Measurements from ENCODE around the gene RIPK1. TPM values are rescaled to one million over a fixed set of nuclear protein-coding genes. Genes with fewer than 3 reads are reported as not detected.

The RIPK1 gene
- total RNA-seq, 1 donor from 2014 or later, result 4.9 TPM

DNA sequence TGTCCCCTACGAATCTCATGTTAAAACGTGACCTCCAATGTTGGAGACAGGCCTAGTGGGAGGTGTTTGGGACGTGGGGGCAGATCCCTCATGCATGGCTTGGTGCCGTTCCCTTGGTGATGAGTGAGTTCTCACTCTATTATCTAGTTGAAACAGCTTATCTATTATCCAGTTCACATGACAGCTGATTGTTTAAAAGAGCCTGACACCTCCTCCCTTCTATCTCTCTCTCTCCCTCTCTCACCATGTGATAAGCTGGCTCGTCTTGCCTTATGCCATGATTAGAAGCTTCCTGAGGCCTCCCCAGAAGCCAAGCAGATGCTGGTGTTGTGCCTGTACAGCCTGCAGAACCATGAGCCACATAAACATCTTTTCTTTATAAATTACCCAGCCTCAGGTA, 32.9 kb upstream of the RIPK1 start:
- Histone ChIP-seq H3K9me3 (ENCODE audit: low read depth) (no peaks in the 10 kb centered on the region), H3K27me3 (no peaks in the 10 kb centered on the region), H2AFZ (replicated peaks) (no peak overlapping the region), H4K20me1 (ENCODE audit: low read depth) (no peaks in the 10 kb centered on the region), H3K79me2 (ENCODE audit: low read depth) (no peaks in the 10 kb centered on the region), H3K27ac (no peak overlapping the region), H3F3A (ENCODE audit: low read depth) (peaks cover 18% of the 10 kb centered on the region), H3K9ac (no peak overlapping the region), H3K4me2 (no peak overlapping the region), H3K4me1 (peaks cover 39% of the 10 kb centered on the region), H3K4me3 (no peak overlapping the region), H3K36me3 (no peaks in the 10 kb centered on the region)
- Mint-ChIP-seq H3K36me3 (no peaks in the 10 kb centered on the region), H3K27ac (no peak overlapping the region), H3K27me3 (ENCODE audit: insufficient read depth, low read depth) (peaks cover 8% of the 10 kb centered on the region), H3K4me3 (no peak overlapping the region), H3K9me3 (peaks cover 11% of the 10 kb centered on the region), H3K4me1 (peaks cover 16% of the 10 kb centered on the region)
- DNase-seq (ENCODE audit: low spot score), result no peak
- no peak for TF ChIP-seq EZH2phosphoT487 (IDR thresholded peaks at IDR 0.05)
- TF ChIP-seq EZH2 (IDR thresholded peaks at IDR 0.05), result no peak

DNA sequence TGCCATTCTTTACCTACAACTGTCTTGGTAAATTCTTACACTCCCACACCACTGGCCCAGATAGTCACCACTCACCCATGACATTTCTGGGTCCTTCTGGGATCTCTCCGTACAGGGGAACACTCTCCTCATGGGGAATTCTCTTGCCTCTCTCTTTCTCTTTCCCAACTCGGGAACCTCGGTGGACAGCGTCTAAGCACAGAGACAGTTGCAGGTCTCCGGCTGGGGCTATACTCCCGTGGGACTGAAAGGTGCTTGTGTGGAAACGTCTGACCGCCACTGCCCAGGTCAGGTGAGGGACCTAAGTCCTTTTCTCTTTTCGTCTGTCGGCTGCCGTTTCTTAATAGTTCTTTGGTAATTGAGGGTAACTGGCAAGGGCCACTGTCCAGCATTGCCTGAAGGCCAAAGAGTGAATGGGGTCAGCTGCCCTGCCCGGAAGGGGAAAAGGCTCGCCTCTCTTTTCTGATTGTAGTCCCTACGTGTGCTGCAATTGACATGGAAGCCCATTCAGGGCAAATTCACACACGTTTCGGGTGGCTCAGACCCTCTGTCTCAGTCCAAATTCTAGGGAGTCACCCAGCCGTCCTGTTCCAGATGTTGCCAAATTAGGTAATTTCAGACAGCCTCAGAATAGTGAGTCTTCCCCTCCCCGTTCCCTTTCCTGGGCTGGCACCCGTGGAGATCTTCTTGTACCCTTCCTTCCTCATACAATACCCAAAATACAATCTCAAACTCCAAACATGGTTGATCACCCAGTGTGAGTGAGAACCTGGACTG, 31.2 kb upstream of the RIPK1 start:
- Histone ChIP-seq H3F3A (ENCODE audit: low read depth) (peaks cover 30% of the 10 kb centered on the region), H3K27ac (no peak overlapping the region), H3K9ac (no peak overlapping the region), H3K4me1 (peaks cover 53% of the 10 kb centered on the region), H2AFZ (replicated peaks) (no peak overlapping the region), H4K20me1 (ENCODE audit: low read depth) (no peaks in the 10 kb centered on the region), H3K27me3 (no peaks in the 10 kb centered on the region), H3K9me3 (ENCODE audit: low read depth) (no peaks in the 10 kb centered on the region), H3K4me2 (peak overlapping the region; percentile 34), H3K79me2 (ENCODE audit: low read depth) (no peaks in the 10 kb centered on the region), H3K4me3 (no peak overlapping the region), H3K36me3 (no peaks in the 10 kb centered on the region)
- Mint-ChIP-seq H3K4me1 (peaks cover 29% of the 10 kb centered on the region), H3K36me3 (no peaks in the 10 kb centered on the region), H3K27ac (peak overlapping the region; percentile 12), H3K9me3 (peaks cover 11% of the 10 kb centered on the region), H3K4me3 (peak overlapping the region; percentile 1), H3K27me3 (ENCODE audit: insufficient read depth, low read depth) (peaks cover 8% of the 10 kb centered on the region)
- TF ChIP-seq EZH2phosphoT487 (IDR thresholded peaks at IDR 0.05) (no peak), EZH2 (IDR thresholded peaks at IDR 0.05) (no peak)
- TF ChIP-seq, protein P1, sequence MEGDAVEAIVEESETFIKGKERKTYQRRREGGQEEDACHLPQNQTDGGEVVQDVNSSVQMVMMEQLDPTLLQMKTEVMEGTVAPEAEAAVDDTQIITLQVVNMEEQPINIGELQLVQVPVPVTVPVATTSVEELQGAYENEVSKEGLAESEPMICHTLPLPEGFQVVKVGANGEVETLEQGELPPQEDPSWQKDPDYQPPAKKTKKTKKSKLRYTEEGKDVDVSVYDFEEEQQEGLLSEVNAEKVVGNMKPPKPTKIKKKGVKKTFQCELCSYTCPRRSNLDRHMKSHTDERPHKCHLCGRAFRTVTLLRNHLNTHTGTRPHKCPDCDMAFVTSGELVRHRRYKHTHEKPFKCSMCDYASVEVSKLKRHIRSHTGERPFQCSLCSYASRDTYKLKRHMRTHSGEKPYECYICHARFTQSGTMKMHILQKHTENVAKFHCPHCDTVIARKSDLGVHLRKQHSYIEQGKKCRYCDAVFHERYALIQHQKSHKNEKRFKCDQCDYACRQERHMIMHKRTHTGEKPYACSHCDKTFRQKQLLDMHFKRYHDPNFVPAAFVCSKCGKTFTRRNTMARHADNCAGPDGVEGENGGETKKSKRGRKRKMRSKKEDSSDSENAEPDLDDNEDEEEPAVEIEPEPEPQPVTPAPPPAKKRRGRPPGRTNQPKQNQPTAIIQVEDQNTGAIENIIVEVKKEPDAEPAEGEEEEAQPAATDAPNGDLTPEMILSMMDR (IDR thresholded peaks at IDR 0.05), result no peak
- no peak for DNase-seq (ENCODE audit: low spot score)

DNA sequence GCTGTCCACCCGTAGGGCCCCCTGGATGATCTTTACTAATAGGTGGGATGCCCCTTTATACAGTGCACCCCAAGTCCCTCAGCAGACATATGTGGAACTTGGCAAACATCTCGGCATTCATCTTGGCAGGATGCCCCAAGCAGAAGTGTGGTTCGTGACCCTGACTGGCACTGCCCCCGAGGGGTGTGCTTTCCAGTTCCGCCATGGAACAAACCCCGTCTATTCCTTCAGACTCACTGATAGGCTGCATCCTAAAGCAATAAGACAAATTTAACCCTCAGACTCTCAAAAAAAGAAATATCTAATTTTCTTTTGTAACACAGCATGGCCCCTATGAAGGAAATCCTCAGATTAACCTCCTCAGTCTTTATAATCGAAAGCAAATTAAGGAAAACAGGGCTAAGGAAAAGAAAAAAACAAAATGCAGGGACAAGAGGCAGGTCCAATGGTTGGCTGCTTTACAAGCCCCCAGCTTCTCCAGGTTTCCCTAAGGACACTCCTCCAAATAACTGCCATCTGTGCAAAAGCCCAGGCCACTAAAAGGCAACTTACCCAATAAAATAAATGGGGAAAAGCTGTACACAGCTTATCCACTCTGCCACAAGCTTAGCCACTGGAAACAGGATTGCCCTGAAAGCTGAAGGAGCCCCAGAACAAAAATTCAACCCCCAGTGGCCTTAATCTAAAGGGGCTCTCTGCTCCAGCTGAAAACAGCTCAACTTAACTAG, 30.5 kb upstream of the RIPK1 start:
- Histone ChIP-seq H3K4me1 (peaks cover 58% of the 10 kb centered on the region), H3K27ac (peak overlapping the region; percentile 39), H3K9ac (no peak overlapping the region), H3K27me3 (no peaks in the 10 kb centered on the region), H3K79me2 (ENCODE audit: low read depth) (no peaks in the 10 kb centered on the region), H3F3A (ENCODE audit: low read depth) (peaks cover 38% of the 10 kb centered on the region), H3K36me3 (no peaks in the 10 kb centered on the region), H3K9me3 (ENCODE audit: low read depth) (no peaks in the 10 kb centered on the region), H2AFZ (replicated peaks) (peak overlapping the region; percentile 67), H3K4me3 (no peak overlapping the region), H4K20me1 (ENCODE audit: low read depth) (no peaks in the 10 kb centered on the region), H3K4me2 (peak overlapping the region; percentile 26)
- H3K4me1 Mint-ChIP-seq, result peaks cover 29% of the 10 kb centered on the region
- H3K27ac Mint-ChIP-seq, result peak overlapping the region; percentile 43
- TF ChIP-seq, protein P1 (IDR thresholded peaks at IDR 0.05), result no peak
- TF ChIP-seq EZH2 (IDR thresholded peaks at IDR 0.05) (no peak), EZH2phosphoT487 (IDR thresholded peaks at IDR 0.05) (no peak)
- DNase-seq (ENCODE audit: low spot score), result no peak
- H3K9me3 Mint-ChIP-seq, result peaks cover 11% of the 10 kb centered on the region
- H3K27me3 Mint-ChIP-seq (ENCODE audit: insufficient read depth, low read depth), result peaks cover 8% of the 10 kb centered on the region
- peak overlapping the region; percentile 1 for H3K4me3 Mint-ChIP-seq
- no peaks in the 10 kb centered on the region for H3K36me3 Mint-ChIP-seq
